GM18858 (cell line): ENCODE results near the gene FGF1.

Source experiments
- ATAC-seq: cut with Tn5 transposase; IDR thresholded peaks from one replicate; pipeline ENCODE4 v1.9.1; 2021; ENCODE audit not compliant: unreplicated experiment

FGF1 gene

DNA sequence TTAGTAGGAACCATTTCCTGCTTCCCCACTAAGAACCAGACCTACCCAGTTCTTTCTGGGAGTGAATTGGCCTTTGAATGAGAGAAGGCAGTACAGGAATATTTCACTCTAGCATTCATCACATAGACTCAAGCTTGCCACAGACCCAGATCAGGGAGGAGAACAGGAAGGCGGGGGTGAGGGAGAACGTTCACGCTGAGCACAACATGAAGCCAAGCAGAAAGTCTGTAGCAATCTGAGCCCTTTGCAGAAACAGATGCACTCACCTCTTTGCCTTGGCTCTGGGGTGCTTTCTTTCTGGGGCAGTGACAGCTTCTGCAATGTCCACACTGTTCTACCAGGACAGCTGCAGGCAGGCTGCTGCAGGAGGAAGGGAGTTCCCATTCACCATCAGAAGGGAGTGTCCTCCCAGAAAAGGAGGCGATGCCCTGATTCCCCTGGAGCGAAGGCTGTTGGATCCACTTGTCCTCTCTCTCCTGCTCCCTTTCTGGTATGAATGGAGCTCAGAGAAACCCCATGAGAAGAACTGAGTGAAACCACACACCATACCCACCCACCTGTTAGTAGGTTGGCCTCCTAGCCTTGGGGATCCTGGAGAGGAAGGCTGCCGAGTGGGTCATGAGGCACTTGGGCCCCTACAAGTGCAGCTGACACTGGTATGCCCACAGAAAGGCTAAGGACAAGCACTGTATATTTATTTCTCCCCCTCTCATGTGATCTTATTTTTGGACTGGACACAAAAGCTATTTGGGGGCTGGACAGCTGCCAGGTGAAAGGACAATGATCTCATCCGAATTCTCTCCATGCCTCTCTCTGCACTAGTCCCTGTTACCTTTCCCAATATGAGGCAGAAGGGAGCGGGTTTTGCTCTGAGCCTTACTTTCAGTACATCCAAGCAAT is 11.7 kb upstream of the FGF1 start:
- no peak for ATAC-seq

DNA sequence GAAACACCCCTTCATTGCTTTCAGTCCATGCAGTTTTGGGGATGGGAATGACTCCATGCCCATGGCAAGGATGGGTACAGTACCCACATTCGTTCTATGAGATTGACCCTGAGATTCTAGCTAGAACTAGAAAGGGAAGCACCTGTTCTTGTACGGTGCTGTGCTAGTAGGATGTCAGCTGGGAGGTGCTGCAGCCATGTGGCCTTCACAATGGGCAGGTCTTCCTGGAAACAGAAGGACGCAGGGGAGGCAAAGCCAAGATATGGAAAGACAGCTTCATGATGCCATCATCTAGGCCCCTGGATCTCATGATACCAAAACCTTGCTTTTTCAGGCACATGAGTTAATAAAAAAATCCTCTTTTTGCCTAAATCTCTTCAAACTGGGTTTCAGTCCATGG is 10.5 kb upstream of the FGF1 start:
- no peak for ATAC-seq

DNA sequence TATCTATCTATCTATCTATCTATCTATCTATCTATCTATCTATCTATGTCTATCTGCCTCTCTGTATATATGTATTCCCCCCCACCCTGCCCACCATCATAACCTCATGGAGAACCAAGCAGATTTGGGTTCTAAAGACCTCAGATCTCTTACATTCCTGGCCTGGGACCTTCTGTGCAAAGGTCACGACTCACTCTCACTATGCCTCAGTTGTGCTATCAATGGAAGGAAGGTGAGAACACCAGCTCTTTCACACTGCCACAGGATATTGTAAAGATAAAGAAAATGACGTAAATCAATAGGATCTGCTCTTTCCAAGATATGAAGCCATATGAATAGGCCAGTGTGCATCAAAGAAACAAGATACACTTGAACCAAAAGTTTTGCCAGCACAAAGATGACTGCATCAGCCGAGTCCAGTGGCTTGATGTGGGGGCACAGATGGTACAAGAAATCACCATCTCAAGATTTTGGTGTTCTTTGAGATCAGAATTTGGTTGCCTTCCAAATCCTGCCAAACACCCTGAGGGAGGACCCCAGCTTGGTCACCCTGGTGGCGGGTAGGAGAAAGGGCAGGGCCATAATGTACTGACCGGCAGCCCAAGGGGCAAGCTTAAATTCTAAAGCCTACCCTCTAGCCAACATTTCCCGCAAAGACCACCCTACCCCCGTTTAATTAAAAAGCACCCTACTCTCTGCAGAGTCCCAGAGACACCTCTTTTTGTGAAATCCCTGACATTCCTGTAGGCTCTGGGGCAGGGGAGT is 8.4 kb upstream of the FGF1 start:
- no peak for ATAC-seq

DNA sequence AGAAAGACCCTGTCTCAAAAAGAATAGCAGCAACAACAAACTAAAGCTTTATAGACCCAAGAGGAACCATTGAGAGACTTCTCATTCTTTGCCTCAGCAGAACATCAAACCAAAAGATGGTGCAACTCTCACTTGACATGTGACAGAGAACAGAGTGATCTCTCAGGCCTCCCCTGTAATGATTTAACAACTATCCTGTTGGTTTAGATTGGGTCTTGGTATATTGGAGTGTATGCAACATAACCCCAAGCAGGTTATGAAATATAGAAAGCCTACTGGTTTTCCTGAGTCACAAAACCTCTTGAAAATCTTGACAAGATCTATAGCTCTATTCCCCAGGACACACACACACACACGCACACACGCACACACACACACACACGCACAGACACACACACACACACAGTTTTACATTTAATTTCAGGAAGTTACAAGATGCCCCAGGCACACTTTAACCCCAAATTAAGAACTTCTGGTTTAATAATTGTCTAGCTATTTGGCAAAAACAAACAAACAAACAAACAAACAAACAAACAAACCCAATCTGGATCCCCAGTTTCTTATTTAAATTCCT is 6.5 kb upstream of the FGF1 start:
- ATAC-seq: no peak

DNA sequence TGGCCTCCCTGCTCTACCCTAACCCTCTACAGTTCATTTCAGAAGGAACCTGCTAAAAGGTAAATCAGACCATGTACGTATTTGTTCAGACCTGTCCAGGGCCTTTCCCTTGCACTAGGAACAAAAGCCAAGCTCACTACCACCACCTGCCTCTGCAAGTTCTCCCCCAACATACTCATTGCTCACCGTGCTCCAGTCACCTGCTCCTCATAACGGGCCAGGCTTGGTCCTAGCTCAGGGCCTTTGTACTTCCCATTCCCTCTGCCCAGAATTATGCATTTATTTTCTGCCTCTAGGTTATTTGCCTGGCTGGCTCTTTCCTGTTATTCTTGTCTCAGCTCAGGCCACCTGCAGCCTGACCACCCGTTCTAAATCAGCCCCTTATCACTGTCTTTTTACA is 4.8 kb upstream of the FGF1 start:
- ATAC-seq: no peak

DNA sequence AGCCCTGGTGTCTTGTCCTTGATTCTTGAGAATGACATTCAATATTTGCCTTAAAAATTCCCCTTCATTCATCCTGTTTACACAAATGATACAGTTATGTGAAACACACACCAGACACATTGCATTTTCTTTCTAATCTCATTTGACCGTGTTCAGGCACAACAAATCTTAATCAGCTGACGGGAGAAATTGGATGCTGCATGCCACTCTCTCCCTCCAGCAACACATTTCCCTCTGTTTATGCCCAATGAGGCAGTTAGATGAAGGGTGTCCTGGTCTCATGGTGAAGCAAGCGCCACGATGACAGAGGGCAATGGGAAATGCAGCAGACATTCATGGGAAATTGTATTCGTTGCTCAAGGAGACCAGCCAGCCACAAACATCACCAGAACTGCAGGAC is 3.2 kb upstream of the FGF1 start:
- ATAC-seq: no peak

DNA sequence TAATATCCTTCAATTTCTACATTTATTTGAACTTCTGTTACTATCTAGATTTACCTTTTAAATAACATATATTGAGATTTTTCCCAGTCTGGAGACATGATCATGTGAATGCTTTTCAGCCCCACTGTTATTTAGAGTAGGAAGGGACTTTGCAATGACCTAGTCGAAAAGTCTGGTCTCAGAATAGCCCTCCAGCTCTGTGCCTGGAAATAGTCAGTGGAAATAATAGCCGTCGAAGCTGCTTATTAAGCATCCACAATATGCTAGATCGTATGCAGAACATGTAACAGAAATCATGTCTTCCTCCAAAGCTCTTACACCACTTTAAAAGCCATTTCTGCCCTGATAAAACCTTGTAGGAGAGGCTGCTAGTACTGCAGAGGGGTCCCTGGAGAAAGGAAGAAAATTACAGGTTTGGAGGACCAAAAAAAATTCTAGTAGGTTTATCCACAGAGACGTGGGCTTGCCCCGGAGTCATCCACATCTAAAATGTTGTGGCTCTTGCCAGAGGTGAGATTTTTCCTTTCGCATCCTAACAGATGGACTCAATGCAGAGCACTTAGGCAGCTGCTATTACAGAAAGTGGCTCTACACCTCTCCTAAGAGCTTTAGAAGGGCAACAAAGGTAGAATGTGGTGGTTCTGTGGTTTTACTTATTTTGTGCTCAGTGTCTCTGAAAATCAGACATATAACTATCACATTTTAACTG is 2.5 kb upstream of the FGF1 start:
- no peak for ATAC-seq

DNA sequence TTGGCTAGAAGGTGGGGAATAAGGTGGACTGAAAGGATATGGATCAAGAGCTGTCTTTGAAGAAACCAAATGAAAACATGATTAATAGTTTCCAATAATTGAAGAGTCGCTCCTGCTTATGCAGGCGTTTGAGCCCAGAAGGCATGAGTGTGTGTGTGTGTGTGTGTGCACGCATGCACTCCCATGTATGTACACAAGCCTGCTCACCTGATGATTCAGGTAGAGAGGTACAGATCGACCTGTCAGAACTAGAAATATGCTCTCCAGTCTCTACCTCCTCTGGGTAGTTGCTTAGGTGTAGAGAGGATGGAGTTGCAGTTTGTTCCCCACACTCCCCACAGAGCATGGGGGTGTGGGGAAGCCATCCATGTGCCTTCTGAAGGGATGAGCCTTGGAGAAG is 1.1 kb upstream of the FGF1 start:
- ATAC-seq: no peak

DNA sequence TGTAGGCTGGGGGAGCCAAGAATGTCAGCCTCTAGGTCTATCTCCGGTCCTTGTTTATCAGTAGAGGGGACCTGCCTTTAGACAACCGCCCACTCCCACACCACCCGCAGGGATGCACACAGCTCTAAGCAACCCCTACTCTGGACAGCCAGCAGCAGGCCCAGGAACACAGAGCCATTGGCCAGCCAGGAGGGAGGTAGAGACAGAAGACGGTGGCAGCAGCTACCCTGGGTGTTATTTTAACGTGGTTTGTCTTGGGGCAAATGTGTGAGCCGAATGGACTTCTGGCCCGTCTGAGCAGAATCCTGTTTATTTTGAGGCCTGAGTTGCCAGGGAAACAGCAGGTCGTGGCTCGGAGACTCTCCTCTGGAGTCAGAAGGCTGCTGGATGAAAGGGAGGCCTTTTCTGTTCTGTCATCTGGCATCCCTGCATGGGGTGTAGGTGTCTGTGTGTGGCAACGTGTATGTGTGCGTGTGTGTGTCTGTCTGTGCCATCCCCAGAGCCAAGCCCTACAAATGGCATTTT is 382 bp upstream of the FGF1 start:
- ATAC-seq: no peak

DNA sequence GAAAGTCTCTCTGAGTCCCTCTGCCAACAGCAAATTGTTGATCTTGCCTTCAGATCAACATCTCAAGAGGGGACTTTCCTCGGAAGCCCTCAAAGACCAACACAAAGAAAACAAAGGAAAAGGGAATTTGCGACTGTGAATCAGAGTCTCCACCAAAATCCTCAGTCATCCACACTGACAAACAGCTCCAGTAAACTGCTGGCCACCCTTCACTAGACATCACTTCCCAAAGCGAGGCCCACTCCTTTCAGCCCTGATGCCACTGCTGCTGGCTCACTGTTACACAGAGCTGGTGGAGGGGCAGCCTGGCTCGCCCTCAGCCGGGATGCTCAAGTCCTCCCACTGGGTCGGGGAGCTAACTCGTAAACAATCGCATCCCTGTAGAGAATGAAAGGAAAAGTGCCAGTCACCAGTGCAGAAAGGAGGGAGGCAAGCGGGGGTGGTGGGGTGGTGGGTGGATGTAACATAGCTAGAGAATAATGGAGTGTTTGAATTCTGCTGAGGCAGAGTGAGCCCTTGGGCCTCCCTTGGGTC is 1.3 kb downstream of the FGF1 start:
- ATAC-seq: no peak

DNA sequence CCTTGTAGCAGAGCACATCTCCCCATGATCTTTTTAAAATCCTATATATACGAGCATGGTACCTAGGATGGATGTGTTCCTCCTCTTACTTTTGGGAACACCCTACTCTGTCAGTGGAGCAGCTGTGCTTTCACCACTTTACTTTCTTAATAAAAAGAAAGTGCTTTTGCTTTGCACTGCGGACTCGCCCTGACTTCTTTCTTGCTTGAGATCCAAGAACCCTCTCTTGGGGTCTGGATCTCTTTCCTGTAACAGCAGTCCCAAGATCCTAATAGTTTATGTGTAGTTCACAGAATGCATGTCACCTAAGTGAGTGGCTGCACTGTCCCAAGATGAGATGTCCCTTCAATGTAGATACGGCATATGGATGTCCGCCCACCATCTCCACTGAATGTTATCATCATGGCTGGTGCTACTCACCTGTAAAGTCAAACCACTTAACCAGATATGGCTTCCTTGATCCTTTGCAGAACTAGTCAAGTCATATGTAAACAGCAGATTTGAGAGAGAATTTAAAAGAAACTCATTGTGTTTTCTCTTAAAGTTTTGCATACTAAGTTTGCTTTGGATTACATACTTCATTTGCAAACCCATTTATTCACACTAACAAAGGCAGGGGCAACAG is 1.9 kb downstream of the FGF1 start:
- no peak for ATAC-seq

DNA sequence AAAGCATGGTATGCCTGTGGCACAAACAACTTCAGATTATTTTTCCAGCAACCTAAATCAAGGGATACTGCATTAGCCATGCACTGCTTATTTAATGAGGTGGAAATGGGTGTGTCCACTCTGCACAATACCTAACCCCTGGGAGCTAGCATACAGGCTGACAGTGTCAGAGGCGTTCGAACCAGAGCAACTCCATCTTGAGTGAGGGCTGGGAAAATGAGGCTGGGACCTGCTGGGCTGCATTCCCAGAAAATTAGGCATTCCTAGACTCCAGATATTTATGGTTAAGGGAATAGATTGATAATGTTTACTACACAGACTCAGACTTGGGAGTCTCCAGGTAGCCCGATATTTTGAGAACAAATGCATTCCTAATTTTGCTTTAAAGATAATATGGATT is 2.8 kb downstream of the FGF1 start:
- ATAC-seq: no peak

DNA sequence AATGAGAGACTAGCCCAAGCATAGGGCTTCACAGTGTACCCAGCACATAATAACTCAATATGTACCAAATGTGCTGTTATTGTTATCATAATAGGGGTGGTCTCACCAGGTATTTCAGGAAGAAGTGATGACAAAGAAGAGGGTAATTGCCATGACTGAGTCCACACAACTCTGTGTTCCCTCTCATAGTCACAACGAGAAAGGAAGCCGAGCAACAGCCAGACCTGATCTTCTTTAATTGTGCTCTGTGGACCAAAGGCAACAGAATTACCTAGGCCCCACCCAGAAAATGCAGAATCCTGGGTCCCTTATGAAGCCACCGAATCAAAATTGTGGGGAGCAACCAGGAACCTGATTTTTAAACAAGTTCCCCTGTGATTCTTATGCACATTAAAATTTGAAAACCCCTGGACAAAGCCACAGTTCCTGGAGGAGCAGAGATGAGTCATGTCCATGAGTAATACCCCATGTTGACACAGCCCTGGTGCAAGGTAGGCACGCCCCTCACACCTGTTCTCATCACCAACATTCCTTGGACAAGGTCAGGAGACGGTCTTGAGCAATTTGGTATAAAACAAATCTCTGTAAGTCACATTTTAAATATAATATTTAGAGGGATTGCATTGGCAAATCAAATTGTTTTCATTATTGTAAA is 5.2 kb downstream of the FGF1 start:
- no peak for ATAC-seq

DNA sequence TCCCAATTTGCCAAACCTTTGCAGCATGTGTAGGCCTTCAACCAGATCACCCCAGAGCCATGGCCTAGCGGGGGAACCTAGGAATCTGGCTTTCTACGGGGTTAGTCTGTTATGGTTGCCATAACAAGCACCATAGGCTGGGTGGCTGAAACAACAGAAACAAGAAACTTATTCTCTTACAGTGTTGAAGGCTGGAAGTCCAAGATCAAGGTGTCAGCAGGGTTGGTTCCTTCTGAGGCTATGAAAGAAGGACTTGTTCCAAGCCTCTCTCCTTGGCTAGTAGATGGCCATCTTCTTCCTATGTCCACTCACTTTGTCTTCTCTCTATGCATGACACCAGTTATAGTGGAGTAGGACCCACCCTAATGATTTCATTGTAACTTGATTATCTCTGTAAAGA is 6.1 kb downstream of the FGF1 start:
- no peak for ATAC-seq

DNA sequence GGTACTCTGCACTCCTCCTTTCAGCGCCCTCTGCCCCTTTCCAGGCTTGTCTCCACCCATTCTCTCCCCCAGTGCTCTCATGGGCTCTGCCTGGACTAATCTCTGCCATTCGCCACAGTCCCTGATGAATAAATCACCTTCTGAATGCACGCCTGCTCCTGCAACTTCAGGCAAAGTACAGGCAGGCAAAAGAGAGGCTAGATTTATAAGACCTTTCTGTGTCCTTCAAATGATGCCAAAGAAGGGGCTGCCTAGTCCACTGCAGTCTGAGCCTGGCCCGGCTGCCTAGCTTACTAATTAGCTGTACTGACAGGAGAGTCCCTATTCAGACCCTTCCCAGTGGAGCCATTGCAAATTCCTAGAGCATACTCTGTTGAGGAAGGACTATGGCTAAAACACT is 7.4 kb downstream of the FGF1 start:
- ATAC-seq: no peak

DNA sequence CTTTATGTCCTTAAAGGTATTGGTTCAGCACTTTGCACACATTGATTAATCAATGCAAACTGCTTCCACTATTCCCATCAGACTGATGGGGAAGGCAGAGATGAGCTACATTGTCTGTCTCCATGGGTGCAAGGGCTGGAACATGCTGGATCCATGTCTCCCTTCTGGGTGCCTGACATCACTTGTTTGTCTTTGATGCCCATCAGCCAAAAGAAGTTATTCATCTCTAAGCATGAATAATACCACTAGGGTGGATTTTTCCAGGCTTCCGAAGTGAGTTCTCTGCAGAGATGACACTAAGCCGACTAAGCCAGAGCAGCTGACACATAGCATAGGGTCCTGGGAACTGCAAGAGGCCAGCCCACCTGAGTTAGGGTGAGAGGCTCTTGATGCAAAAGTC is 8.7 kb downstream of the FGF1 start:
- no peak for ATAC-seq

DNA sequence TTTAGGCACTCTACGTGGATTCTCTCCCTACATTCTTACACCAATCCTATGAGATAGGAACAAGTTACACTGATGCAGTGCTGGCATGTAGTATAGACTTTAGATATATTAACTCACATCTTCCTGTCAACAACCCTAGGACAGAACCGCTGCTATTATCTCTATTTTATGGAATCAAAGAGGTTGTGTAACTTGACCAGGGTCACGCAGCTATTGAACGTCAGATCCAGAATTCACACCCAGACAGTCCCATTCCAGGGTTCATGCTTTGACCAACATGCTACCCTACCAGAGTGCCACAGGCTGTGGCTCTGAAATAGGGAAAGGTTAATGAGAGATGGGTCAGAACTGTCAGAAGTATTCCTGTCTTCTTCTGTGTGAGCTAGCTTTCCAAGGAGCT is 9.6 kb downstream of the FGF1 start:
- no peak for ATAC-seq

DNA sequence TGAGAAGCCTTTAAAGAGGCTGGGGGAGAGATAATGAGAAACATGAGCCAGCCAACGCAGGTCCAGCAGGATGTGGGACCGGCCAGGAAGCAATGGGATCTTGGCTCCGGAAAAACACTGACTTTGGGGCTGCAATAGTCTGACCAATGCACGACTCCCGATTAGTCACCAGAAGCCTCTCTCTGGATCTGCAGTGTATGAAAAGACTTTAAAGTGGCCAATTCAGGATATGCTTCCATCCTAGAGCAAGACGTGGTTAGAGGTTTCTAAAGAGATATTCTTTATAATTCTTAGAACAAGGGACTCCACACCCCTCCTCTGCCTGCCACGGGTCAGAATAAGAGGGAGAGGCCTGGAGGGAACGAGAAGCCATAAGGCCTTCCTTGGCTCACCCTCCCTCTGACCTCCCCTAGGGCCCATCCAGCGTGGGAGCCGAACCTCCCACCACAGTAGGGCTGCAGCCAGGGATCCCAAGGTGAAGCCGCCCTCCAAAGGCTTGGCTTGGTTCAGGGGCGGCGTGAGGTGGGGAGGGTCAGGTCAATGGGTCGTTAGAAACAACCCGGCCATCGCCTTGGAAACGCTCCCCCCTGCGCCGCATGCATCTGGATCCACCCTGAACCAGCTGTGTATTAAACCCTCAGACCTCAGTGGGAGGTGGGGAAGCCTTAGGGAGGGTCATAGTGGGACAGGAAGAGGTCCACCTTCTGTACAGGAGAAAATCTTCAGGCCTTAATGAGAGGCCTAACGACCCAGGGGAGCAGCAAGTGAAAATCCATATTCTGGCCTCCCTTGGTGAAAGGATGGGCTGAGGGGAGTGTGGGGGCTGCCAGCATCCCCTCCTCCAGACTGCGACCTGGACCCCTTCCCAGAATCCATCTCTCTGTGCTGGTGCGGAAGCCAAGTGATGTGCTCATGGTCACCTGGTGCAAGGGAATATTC is 11.1 kb downstream of the FGF1 start:
- ATAC-seq: no peak

DNA sequence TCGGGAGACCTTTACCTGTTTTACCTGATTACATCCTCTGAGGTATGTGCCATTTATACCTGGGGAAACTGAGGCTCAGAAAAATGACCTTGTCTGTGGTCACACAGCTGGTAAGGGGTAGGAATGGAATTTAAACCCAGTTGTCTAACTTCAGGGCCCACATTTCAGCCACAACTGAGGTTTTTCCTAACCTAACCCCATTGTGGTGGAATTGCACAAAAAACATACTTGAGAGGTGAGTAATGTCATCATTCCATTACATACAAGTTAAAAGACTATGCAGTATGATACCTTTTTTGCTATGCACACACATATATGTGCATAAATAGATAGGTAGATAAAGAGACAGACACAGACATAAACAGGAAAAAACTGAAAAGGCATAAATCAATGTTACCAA is 14.1 kb downstream of the FGF1 start:
- no peak for ATAC-seq
